ENCODE results near the gene YTHDC1.

The YTHDC1 gene

GRCh38 chr4:68267433-68267944, 82.4 kb downstream of the YTHDC1 start:
- H3K36me3 Mint-ChIP-seq, result no peaks in the 10 kb centered on the region
- H3K27ac Mint-ChIP-seq, result no peak overlapping the region
- H3K27me3 Mint-ChIP-seq, result peaks cover 7% of the 10 kb centered on the region
- H3K4me3 Mint-ChIP-seq, result no peak overlapping the region
- CTCF ChIA-PET, result interaction anchor here (1.3 kb wide), 1 partner anchor 109 kb away, joined by 3 read pairs; no protein-coding TSS in a partner anchor
- H3K9me3 Mint-ChIP-seq, result no peaks in the 10 kb centered on the region
- DNase-seq, result no peak
- H3K4me1 Mint-ChIP-seq, result peaks cover 6% of the 10 kb centered on the region

GRCh38 chr4:68264875-68265565, 84.9 kb downstream of the YTHDC1 start:
- H3K36me3 Mint-ChIP-seq, result no peaks in the 10 kb centered on the region
- DNase-seq, result no peak
- no peaks in the 10 kb centered on the region for H3K9me3 Mint-ChIP-seq
- H3K27ac Mint-ChIP-seq, result no peak overlapping the region
- H3K4me1 Mint-ChIP-seq, result peaks cover 6% of the 10 kb centered on the region
- CTCF ChIA-PET, result no interaction called here
- no peaks in the 10 kb centered on the region for H3K27me3 Mint-ChIP-seq
- H3K4me3 Mint-ChIP-seq, result no peak overlapping the region
